Activated CD8-positive, alpha-beta memory T cell treated with anti-CD3 and anti-CD28 coated beads for 4 hours (primary cell): ENCODE measurements around the gene KANSL1.
"Not testable (repeated sequence)": the region's sequence is repeated elsewhere in the genome, so short reads cannot be mapped to it uniquely, and the experiment has no call there.

Experiments
- DNase-seq, 2 donors: peaks; one replicate each; pipeline ENCODE4 v3.0.0-alpha.2; 2020; ENCODE audit warnings: low read depth in 2 of 2

KANSL1 gene

GRCh38 chr17:46117117-46117516, 76.1 kb downstream of the KANSL1 start:
- no peak for DNase-seq

- no peak for DNase-seq
Measured at GRCh38 chr17:46115699-46116098, 77.5 kb downstream of the KANSL1 start.

- DNase-seq: not testable (repeated sequence)
Measured at GRCh38 chr17:46111236-46111635, 82.0 kb downstream of the KANSL1 start.

GRCh38 chr17:46110219-46110618, 83.0 kb downstream of the KANSL1 start:
- DNase-seq: no peak

GRCh38 chr17:46109603-46110189, 83.5 kb downstream of the KANSL1 start:
- no peak for DNase-seq

- no peak for DNase-seq
Measured at GRCh38 chr17:46108550-46109110, 84.6 kb downstream of the KANSL1 start.

GRCh38 chr17:46108120-46108519, 85.1 kb downstream of the KANSL1 start:
- no peak for DNase-seq

GRCh38 chr17:46106966-46107644, 86.1 kb downstream of the KANSL1 start:
- no peak for DNase-seq

GRCh38 chr17:46102806-46103205, 90.4 kb downstream of the KANSL1 start:
- DNase-seq: not testable (repeated sequence)

- DNase-seq: not testable (repeated sequence)
Measured at GRCh38 chr17:46101785-46102617, 91.2 kb downstream of the KANSL1 start.

- DNase-seq: no peak
Measured at GRCh38 chr17:46100590-46100989, 92.6 kb downstream of the KANSL1 start.

- DNase-seq: no peak
Measured at GRCh38 chr17:46099865-46100264, 93.4 kb downstream of the KANSL1 start.

GRCh38 chr17:46097497-46097896, 95.7 kb downstream of the KANSL1 start:
- no peak for DNase-seq

GRCh38 chr17:46092991-46093390, 100.2 kb downstream of the KANSL1 start:
- DNase-seq: no peak

- DNase-seq: no peak
Measured at GRCh38 chr17:46090871-46091270, 102.4 kb downstream of the KANSL1 start.

GRCh38 chr17:46089389-46089965, 103.8 kb downstream of the KANSL1 start:
- DNase-seq: no peak

- no peak for DNase-seq
Measured at GRCh38 chr17:46088595-46088994, 104.6 kb downstream of the KANSL1 start.

GRCh38 chr17:46087871-46088270, 105.4 kb downstream of the KANSL1 start:
- not testable (repeated sequence) for DNase-seq

GRCh38 chr17:46086821-46087220, 106.4 kb downstream of the KANSL1 start:
- no peak for DNase-seq

- no peak for DNase-seq
Measured at GRCh38 chr17:46085522-46085921, 107.7 kb downstream of the KANSL1 start.

- no peak for DNase-seq
Measured at GRCh38 chr17:46082257-46082656, 111.0 kb downstream of the KANSL1 start.

GRCh38 chr17:46081018-46081320, 112.3 kb downstream of the KANSL1 start:
- DNase-seq: no peak
